T-cell (primary cell): Measurements from ENCODE around the gene P2RX1. TPM values are rescaled to one million over a fixed set of nuclear protein-coding genes. Genes with fewer than 3 reads are reported as not detected.
"Not testable (repeated sequence)": the region's sequence is repeated elsewhere in the genome, so short reads cannot be mapped to it uniquely, and the experiment has no call there.

Experiments
- ATAC-seq, 4 experiments: fragments of 200-7000 bp in 3 of 4; fragments of 150-1000 bp in 1 of 4; cut with Tn5 transposase; replicated peaks in 1 of 4; 1 replicate in 3 of 4; 2 replicates in 1 of 4; pipeline ENCODE4 v1.10.0; 2021; ENCODE audit warnings: moderate library complexity in 3 of 4, mild to moderate bottlenecking in 2 of 4, moderate number of reproducible peaks in 1 of 4
- CTCF ChIA-PET, 2 donors: fragments of 300-600 bp; sonication (Branson Sonifier 250); formaldehyde crosslinking; loops; one replicate each; lab custom pipeline; 2022; ENCODE audit warnings: antibody characterized with exemption in 2 of 2; lab: Charles Lee
- POLR2A ChIA-PET, 2 donors: fragments of 300-600 bp; sonication (Branson Sonifier 250); formaldehyde crosslinking; loops; one replicate each; lab custom pipeline; 2022; ENCODE audit warnings: antibody characterized with exemption in 2 of 2; lab: Charles Lee
- DNase-seq, 35 experiments: peaks; one replicate each; pipeline versions ENCODE4 v3.0.0 to v3.0.0-alpha.2; 2013 to 2023
- H3K27ac ChIP-seq: one replicate; pipeline ENCODE4 v1.5.1; 2013; ENCODE audit warnings: low read length
- H3K27me3 ChIP-seq, 2 experiments: replicated peaks in 1 of 2; 1 replicate in 1 of 2; 2 replicates in 1 of 2; pipeline versions ENCODE4 v1.6.1 to v1.7.0; 2013; ENCODE audit warnings: low read length in 1 of 2, mixed read lengths in 1 of 2; ENCODE audit not compliant: control insufficient read depth in 2 of 2, insufficient read depth in 2 of 2; ENCODE audit errors: extremely low read depth in 1 of 2
- H3K36me3 ChIP-seq, 2 donors: 1 replicate in 1 of 2; 2 replicates in 1 of 2; pipeline versions ENCODE4 v1.6.1 to v1.7.0; 2013; ENCODE audit warnings: low read length in 1 of 2; ENCODE audit not compliant: control insufficient read depth in 2 of 2, insufficient read depth in 1 of 2; ENCODE audit errors: extremely low read depth in 1 of 2
- H3K4me1 ChIP-seq, 2 experiments: 1 replicate in 1 of 2; 2 replicates in 1 of 2; pipeline versions ENCODE4 v1.6.1 to v1.7.0; 2013; ENCODE audit warnings: low read length in 2 of 2, mixed read lengths in 1 of 2; ENCODE audit not compliant: insufficient read depth in 2 of 2, control insufficient read depth in 1 of 2; ENCODE audit errors: extremely low read depth in 1 of 2
- H3K4me3 ChIP-seq, 2 donors: 1 replicate in 1 of 2; 2 replicates in 1 of 2; pipeline versions ENCODE4 v1.5.1 to v1.7.0; 2013; ENCODE audit warnings: mild to moderate bottlenecking in 2 of 2, low read length in 1 of 2, moderate library complexity in 1 of 2; ENCODE audit not compliant: control insufficient read depth in 1 of 2; ENCODE audit errors: extremely low read depth in 1 of 2
- H3K9me3 ChIP-seq: 2 replicates; pipeline ENCODE4 v1.7.0; 2013
- H3K27ac Mint-ChIP-seq, 2 donors: one replicate each; pipeline ENCODE4 v1.8.0; 2020 to 2021; ENCODE audit warnings: mild to moderate bottlenecking in 2 of 2, mixed read lengths in 2 of 2
- H3K27me3 Mint-ChIP-seq, 2 donors: one replicate each; pipeline ENCODE4 v1.8.0; 2021 to 2022; ENCODE audit warnings: mixed read lengths in 2 of 2
- H3K36me3 Mint-ChIP-seq: one replicate; pipeline ENCODE4 v1.8.0; 2021; ENCODE audit warnings: mixed read lengths
- H3K4me1 Mint-ChIP-seq, 3 donors: one replicate each; pipeline ENCODE4 v1.8.0; 2020 to 2022; ENCODE audit warnings: mixed read lengths in 3 of 3, mild to moderate bottlenecking in 1 of 3
- H3K4me3 Mint-ChIP-seq, 3 donors: one replicate each; pipeline ENCODE4 v1.8.0; 2020 to 2022; ENCODE audit warnings: mild to moderate bottlenecking in 3 of 3, mixed read lengths in 3 of 3, moderate library complexity in 3 of 3
- H3K9me3 Mint-ChIP-seq, 3 donors: one replicate each; pipeline ENCODE4 v1.8.0; 2020 to 2022; ENCODE audit warnings: mixed read lengths in 3 of 3
- WGBS: methylation state at CpG from one replicate; pipeline ENCODE4 v1.1.5; 2013; ENCODE audit warnings: missing lambda C conversion rate; ENCODE audit not compliant: insufficient coverage; 5-methylcytosine and 5-hydroxymethylcytosine counted together
- total RNA-seq, 35 experiments: library from RNA in 6 of 35; stranded (reverse) in 6 of 35; fragments of 120-200 nt in 1 of 35; gene quantifications; one replicate each; pipeline versions ENCODE4 v1.2.1 to v1.2.4 and lab custom pipeline; 2013 to 2026

P2RX1 gene
- total RNA-seq, 5 donors from 2014 or later (not counting 1 experiment from before 2014, with no cell fraction given): 0.95 to 3.3 (median 1.2) TPM

- CTCF ChIA-PET, H3K27ac Mint-ChIP-seq, H3K4me1 ChIP-seq, ATAC-seq, H3K27me3 ChIP-seq, H3K4me3 Mint-ChIP-seq, H3K27me3 Mint-ChIP-seq, H3K4me3 ChIP-seq, H3K4me1 Mint-ChIP-seq, H3K9me3 ChIP-seq, H3K9me3 Mint-ChIP-seq, DNase-seq, H3K27ac ChIP-seq: not testable (repeated sequence)
- peaks cover 26 to 87% of the 10 kb centered on the region in 2 donors for H3K36me3 ChIP-seq
- POLR2A ChIA-PET: interaction anchor here in 1 of 2 donors (0.5 kb wide), 1 partner anchor 937 kb away, joined by 3 read pairs; no protein-coding TSS in a partner anchor
- peaks cover 33% of the 10 kb centered on the region for H3K36me3 Mint-ChIP-seq
- 100% methylated on average over 2 of the region's 3 CpGs for WGBS
Measured at GRCh38 chr17:3948551-3948950, 32.3 kb upstream of the P2RX1 start.

- no peaks in the 10 kb centered on the region for H3K9me3 Mint-ChIP-seq
- peaks cover 41% of the 10 kb centered on the region for H3K36me3 Mint-ChIP-seq
- 97% methylated on average over 43 of the region's 43 CpGs for WGBS
- Histone ChIP-seq H3K9me3 (no peaks in the 10 kb centered on the region), H3K27ac (no peak overlapping the region), H3K27me3 (no peaks in the 10 kb centered on the region), H3K36me3 (peaks cover 26 to 89% of the 10 kb centered on the region in 2 donors), H3K4me1 (peaks cover 0 to 4% of the 10 kb centered on the region in 2 experiments), H3K4me3 (no peak overlapping the region)
- no peaks in the 10 kb centered on the region for H3K27me3 Mint-ChIP-seq
- H3K4me1 Mint-ChIP-seq: peaks cover 0 to 6% (median 0%) of the 10 kb centered on the region in 3 donors
- ChIA-PET CTCF (no interaction called here), POLR2A (no interaction called here)
- no peak for DNase-seq
- H3K4me3 Mint-ChIP-seq: no peak overlapping the region
- no peak for ATAC-seq
- no peak overlapping the region for H3K27ac Mint-ChIP-seq
Measured at GRCh38 chr17:3947318-3947810, 31.1 kb upstream of the P2RX1 start.

DNA sequence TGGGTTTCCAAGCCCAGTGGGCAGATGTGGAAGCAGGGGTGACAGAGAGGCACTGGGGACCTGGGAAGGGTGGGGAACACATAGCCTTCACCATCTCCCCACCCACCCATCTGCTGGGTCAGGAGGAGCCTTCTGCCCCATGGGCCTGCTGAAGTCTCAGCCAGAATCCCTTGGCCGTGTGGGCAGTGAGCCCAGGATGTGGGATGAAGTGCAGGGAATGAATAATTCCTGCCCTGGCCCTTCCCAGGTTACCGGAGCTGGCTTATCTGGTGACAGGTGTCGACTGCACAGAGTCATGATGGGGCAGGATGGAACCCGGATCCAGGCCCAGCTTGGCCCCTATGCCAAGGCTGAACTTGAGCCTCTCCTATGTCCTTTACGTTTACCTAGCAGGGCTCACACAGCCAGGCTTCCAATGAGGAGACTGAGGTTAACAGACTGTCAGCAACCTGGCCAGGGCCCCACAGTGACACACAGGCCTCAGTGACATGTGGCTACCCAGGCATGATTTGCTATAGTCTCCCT lies 30.5 kb upstream of the P2RX1 start:
- 98% methylated on average over 5 of the region's 5 CpGs for WGBS
- no peak overlapping the region for H3K4me3 Mint-ChIP-seq
- H3K4me1 Mint-ChIP-seq: peaks cover 0 to 6% (median 0%) of the 10 kb centered on the region in 3 donors
- ChIA-PET CTCF (interaction anchor here in 1 of 2 donors (0.7 kb wide), 1 partner anchor 469 kb away, joined by 3 read pairs; no protein-coding TSS in a partner anchor), POLR2A (interaction anchor here in 1 of 2 donors (0.6 to 0.7 kb wide), 2 partner anchors 9 to 894 kb away, joined by 4 to 5 read pairs; no protein-coding TSS in a partner anchor)
- H3K4me3 ChIP-seq: no peak overlapping the region
- H3K9me3 Mint-ChIP-seq: no peaks in the 10 kb centered on the region
- H3K9me3 ChIP-seq: no peaks in the 10 kb centered on the region
- H3K27ac ChIP-seq: no peak overlapping the region
- peaks cover 32 to 92% of the 10 kb centered on the region in 2 donors for H3K36me3 ChIP-seq
- ATAC-seq (no peak), DNase-seq (no peak)
- peaks cover 0 to 4% of the 10 kb centered on the region in 2 experiments for H3K4me1 ChIP-seq
- H3K27me3 ChIP-seq: no peaks in the 10 kb centered on the region
- no peaks in the 10 kb centered on the region for H3K27me3 Mint-ChIP-seq
- peak overlapping the region in 1 of 2 donors; percentile 28 for H3K27ac Mint-ChIP-seq
- peaks cover 45% of the 10 kb centered on the region for H3K36me3 Mint-ChIP-seq

GRCh38 chr17:3944485-3945388 lies 28.5 kb upstream of the P2RX1 start:
- H3K36me3 Mint-ChIP-seq: peaks cover 52% of the 10 kb centered on the region
- H3K4me1 Mint-ChIP-seq: peaks cover 0 to 6% (median 0%) of the 10 kb centered on the region in 3 donors
- no peak overlapping the region for H3K27ac ChIP-seq
- H3K4me3 ChIP-seq: no peak overlapping the region
- peaks cover 0 to 4% of the 10 kb centered on the region in 2 experiments for H3K4me1 ChIP-seq
- ATAC-seq (peak; percentile 76 to 84 (median 79)), DNase-seq (peak in 25 of 35 experiments; percentile 13 to 51 (median 27))
- no peaks in the 10 kb centered on the region for H3K9me3 Mint-ChIP-seq
- no peaks in the 10 kb centered on the region for H3K9me3 ChIP-seq
- H3K27ac Mint-ChIP-seq: no peak overlapping the region
- H3K27me3 ChIP-seq: no peaks in the 10 kb centered on the region
- WGBS: 92% methylated on average over 39 of the region's 68 CpGs
- POLR2A ChIA-PET: no interaction called here
- CTCF ChIA-PET: no interaction called here
- peaks cover 37 to 90% of the 10 kb centered on the region in 2 donors for H3K36me3 ChIP-seq
- H3K4me3 Mint-ChIP-seq: no peak overlapping the region
- no peaks in the 10 kb centered on the region for H3K27me3 Mint-ChIP-seq

DNA sequence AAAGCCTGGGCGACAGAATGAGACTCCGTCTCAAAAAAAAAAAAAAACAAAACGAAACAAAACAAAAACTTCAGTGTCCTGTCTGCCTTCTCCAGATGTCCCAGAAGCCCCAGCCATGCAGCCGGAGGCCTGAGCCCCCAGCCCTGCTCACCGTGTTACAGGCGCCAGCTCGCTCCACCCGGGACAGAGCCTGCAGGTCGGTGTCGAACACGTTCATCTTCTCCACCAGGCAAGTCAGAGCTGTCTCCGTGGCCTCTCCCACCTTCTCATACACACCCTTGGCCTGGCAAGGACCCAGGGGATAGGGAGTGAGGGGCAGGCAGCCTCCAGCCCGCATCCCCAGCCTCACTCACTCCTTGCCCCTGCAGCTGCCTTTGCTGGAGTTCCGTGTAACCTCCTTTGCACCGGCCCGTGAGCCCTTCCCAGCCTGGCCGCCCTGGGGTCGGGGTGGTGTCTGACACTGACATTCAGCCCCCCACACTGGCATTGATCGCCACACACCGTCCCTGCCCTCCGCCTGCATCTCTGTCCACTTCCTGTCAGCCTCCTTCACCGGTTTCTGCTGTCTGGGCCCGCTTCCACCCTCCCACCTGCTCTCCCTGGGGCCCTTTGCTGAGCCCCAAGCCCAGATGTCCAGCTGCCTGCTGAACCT lies 27.1 kb upstream of the P2RX1 start:
- Mint-ChIP-seq H3K9me3 (no peaks in the 10 kb centered on the region), H3K27me3 (no peaks in the 10 kb centered on the region), H3K27ac (no peak overlapping the region), H3K4me3 (no peak overlapping the region), H3K4me1 (peaks cover 0 to 11% (median 2%) of the 10 kb centered on the region in 3 donors), H3K36me3 (peaks cover 51% of the 10 kb centered on the region)
- DNase-seq (no peak), ATAC-seq (no peak)
- Histone ChIP-seq H3K9me3 (no peaks in the 10 kb centered on the region), H3K36me3 (peaks cover 41 to 84% of the 10 kb centered on the region in 2 donors), H3K27ac (no peak overlapping the region), H3K27me3 (no peaks in the 10 kb centered on the region), H3K4me1 (peaks cover 0 to 4% of the 10 kb centered on the region in 2 experiments), H3K4me3 (no peak overlapping the region)
- WGBS: 93% methylated on average over 15 of the region's 23 CpGs
- ChIA-PET CTCF (no interaction called here), POLR2A (no interaction called here)
